GM18508 (cell line): ENCODE data around the gene CBX1.
A peak's percentile ranks its signal among the peaks of the same experiment; 100 is the strongest.
"Not testable (repeated sequence)": the region's sequence is repeated elsewhere in the genome, so short reads cannot be mapped to it uniquely, and the experiment has no call there.

Source experiments
- ATAC-seq: cut with Tn5 transposase; IDR thresholded peaks from one replicate; pipeline ENCODE4 v1.9.1; 2021; ENCODE audit warnings: moderate number of reproducible peaks; ENCODE audit not compliant: insufficient read depth, unreplicated experiment

CBX1 gene

GRCh38 chr17:48054238-48055185 is 46.8 kb downstream of the CBX1 start:
- no peak for ATAC-seq

- no peak for ATAC-seq
Measured at GRCh38 chr17:48053758-48054237, 47.5 kb downstream of the CBX1 start.

GRCh38 chr17:48052956-48053757 is 48.1 kb downstream of the CBX1 start:
- no peak for ATAC-seq

GRCh38 chr17:48051706-48052486 is 49.4 kb downstream of the CBX1 start:
- ATAC-seq = no peak

GRCh38 chr17:48051283-48051682 is 50.0 kb downstream of the CBX1 start:
- ATAC-seq = no peak

- ATAC-seq = peak; percentile 18
Measured at GRCh38 chr17:48048384-48049126, 52.7 kb downstream of the CBX1 start.

- ATAC-seq = peak; percentile 84
Measured at GRCh38 chr17:48047741-48048383, 53.4 kb downstream of the CBX1 start, which contains the start of gene NFE2L1. Gene NFE2L1 (plus strand): TSS chr17:48048359. CDS start chr17:48051119, 2,760 bp downstream.

GRCh38 chr17:48047113-48047740 is 54.1 kb downstream of the CBX1 start:
- ATAC-seq = no peak

- no peak for ATAC-seq
Measured at GRCh38 chr17:48046296-48046695, 55.0 kb downstream of the CBX1 start.

GRCh38 chr17:48045316-48046001 is 55.8 kb downstream of the CBX1 start:
- no peak for ATAC-seq

GRCh38 chr17:48044851-48045250 is 56.4 kb downstream of the CBX1 start:
- no peak for ATAC-seq

GRCh38 chr17:48043176-48043575 is 58.1 kb downstream of the CBX1 start:
- ATAC-seq = no peak

GRCh38 chr17:48038687-48039086 is 62.6 kb downstream of the CBX1 start:
- no peak for ATAC-seq

- no peak for ATAC-seq
Measured at GRCh38 chr17:48037838-48038323, 63.4 kb downstream of the CBX1 start.

- no peak for ATAC-seq
Measured at GRCh38 chr17:48037036-48037837, 64.0 kb downstream of the CBX1 start, which contains the start of gene COPZ2. Gene COPZ2 (minus strand): TSS chr17:48037797. CDS start chr17:48037777, 20 bp downstream.

GRCh38 chr17:48036693-48037035 is 64.6 kb downstream of the CBX1 start:
- no peak for ATAC-seq

- ATAC-seq = not testable (repeated sequence)
Measured at GRCh38 chr17:48034734-48035133, 66.5 kb downstream of the CBX1 start.
